GM10847 (cell line): ENCODE data around the gene SLC25A1.

ENCODE experiments used
- POLR2A ChIP-seq: IDR thresholded peaks from 2 replicates; pipeline ENCODE4 v1.6.1; 2011; ENCODE audit not compliant: insufficient read length; ENCODE audit errors: extremely low read depth

The SLC25A1 gene

DNA sequence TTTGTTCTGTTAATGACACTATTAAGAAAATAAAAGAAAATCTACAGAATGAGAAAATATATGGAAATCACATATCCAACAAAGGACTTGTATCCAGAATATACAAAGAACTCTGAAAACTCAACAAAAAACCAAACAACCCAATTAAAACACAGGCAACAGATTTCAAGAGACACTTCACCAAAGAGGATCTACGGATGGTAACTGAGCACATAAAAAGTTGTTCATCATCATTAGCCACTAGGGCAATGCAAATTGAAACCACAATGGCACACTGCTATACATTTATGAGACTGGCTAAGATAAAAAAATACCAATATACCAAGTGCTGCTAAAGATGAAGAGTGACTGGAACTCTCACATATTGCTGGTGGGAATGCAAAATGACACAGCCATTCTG is 34.5 kb upstream of the SLC25A1 start:
- TF ChIP-seq POLR2A, result no peak

DNA sequence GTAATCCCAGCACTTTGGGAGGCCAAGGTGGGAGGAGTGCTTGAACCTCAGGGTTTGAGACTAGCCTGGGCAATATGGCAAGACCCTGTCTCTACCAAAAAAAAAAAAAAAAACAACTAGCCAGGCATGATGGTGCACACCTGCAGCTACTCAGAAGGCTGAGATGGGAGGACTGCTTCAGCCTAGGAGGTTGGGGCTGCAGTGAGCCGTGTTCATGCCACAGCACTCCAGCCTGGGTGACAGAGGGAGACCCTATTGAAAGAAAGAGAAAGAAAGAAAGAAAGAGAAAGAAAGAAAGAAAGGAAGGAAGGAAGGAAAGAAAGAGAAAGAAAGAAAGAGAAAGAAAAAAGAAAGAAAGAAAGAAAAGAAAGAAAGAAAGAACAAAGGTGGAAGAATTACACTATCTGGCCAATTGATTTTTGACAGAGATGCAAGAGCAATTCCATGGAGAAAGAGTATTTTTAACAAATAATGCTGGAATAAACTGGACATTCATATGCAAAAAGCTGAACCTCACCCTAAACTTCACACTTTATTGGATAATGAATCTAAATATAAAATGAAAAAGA is 33.9 kb upstream of the SLC25A1 start:
- no peak for TF ChIP-seq POLR2A

DNA sequence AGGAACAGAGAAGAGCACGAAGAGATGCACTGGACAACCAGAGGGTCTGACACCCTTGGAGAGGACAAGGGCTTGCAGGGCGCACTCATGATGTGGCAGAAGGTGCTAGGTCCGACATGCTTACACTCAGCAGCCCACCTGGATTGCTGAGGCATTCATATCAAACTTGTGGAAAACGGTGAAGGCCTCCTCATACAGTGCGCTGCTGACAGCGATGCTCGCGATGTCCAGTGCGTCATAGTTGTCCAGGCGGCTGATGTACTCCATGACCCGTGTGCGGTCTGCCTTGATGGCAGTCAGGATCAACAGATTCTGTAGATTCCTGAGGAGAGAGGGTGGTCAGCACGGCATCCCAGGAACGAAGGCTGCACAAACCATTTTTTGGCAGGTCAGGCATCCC is 31.7 kb upstream of the SLC25A1 start:
- TF ChIP-seq POLR2A, result no peak

DNA sequence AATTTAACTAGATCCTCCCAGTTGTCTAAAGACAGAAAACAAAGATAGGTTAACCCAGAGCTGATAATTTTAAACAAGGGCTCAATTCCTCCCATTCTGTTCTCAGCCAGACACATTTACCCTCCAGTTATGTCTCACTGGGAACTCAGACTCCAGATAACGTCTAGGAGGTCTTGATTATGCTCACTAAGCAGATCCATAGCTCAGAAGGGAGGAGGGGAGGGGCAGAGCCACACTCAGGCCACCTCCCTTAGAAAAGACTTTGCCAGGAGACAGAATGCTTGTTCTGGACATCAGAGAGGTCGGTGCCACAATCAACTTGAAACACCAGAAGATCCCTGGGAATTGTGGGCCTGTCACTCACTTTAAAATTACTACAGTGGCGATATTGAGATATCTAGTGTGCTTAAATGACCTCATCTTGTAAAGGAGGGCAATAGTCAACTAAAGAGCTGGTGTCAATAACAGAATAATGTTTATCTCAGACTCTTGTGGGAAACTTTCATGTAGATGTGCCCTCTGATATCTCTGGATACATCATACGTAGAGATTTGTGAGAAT is 29.8 kb upstream of the SLC25A1 start:
- no peak for TF ChIP-seq POLR2A

DNA sequence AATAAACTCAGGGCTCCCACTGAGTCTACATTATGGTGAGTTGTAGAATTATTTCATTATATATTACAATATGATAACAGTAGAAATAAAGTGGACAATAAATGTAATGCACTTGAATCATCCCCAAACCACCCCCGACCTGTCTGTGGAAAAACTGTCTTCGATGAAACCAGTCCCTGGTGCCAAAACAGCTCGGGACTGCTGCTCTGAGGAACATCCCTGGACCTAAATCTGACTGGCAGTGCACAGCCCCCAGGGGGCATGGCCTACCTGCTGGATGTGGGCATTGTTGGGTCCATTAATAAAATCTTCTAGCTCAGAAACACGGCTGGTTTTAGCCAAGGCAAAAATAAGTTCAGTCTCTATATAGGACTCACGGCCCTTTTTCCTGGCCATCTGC is 29.3 kb upstream of the SLC25A1 start:
- TF ChIP-seq POLR2A, result no peak

DNA sequence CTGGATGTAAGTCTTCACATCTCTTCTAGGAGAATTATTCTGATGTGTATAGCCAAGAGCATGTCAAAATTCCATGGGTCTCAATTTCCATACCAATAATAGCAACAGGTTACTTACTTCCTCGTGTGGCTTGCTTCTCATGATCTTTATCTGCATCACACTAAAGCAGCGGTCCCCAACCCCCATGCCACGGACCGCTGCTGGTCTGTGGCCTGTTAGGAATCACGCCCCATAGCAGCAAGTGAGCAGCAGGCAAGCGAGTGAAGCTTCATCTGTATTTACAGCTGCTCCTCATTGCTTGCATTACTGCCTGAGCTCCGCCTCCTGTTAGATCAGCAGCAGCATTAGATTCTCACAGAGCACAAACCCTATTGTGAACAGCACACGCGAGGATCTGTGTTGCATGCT is 28.9 kb upstream of the SLC25A1 start:
- TF ChIP-seq POLR2A, result no peak

DNA sequence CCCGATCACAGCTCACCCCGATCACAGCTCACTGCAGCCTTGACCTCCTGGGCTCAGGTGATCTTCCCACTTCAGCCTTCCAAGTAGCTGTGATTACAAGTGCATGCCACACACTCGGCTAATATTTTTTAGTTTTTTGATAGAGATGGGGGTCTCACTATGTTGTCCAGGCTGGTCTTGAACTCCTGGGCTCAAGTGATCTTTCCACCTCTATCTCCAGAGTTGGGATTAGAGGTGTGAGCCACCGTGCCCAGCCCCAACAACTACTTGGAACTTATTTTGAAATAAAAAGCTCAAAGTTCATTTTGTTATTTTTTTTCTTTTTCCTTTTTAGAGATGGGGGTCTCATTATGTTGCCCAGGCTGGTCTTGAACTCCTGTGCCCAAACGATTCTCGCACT is 27.8 kb upstream of the SLC25A1 start:
- no peak for TF ChIP-seq POLR2A

DNA sequence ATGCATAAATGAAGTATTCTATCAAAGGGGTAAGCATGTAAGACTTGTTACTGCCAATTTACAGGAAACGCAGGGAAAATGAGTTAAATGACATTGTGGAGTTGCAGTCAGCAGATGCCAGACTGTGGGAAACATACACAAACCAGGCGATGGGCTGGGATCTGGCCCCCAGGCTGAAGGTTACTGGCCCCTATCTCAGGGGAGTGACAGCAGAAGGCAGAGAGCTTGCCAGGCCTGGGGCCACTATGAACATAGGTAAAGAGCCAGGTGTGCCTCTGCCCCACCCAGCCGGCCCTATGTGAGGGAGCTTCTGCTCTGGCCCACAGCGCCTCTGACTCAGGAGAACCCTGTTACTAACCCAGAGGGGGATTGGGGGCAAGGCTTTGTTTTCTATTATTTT is 26.1 kb upstream of the SLC25A1 start:
- TF ChIP-seq POLR2A, result no peak

DNA sequence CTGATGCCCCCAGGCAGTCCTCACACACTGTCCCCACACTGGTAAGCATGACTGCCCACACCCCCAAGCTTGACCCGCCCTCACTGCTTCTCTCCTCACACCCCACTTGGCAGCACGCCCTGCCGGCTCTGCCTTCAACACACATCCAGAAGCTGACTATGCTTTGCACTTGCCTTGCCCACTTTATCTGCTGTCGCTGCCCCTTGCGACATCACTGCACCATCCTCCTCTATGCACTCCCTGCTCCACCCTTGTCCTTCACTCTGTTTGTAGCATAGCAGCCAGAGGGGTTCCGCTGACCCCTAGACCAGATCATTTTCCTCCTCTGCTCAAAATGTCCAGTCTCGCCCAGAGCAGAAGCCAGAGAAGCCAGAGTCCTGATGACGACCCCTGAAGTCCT is 25.3 kb upstream of the SLC25A1 start:
- TF ChIP-seq POLR2A, result no peak

DNA sequence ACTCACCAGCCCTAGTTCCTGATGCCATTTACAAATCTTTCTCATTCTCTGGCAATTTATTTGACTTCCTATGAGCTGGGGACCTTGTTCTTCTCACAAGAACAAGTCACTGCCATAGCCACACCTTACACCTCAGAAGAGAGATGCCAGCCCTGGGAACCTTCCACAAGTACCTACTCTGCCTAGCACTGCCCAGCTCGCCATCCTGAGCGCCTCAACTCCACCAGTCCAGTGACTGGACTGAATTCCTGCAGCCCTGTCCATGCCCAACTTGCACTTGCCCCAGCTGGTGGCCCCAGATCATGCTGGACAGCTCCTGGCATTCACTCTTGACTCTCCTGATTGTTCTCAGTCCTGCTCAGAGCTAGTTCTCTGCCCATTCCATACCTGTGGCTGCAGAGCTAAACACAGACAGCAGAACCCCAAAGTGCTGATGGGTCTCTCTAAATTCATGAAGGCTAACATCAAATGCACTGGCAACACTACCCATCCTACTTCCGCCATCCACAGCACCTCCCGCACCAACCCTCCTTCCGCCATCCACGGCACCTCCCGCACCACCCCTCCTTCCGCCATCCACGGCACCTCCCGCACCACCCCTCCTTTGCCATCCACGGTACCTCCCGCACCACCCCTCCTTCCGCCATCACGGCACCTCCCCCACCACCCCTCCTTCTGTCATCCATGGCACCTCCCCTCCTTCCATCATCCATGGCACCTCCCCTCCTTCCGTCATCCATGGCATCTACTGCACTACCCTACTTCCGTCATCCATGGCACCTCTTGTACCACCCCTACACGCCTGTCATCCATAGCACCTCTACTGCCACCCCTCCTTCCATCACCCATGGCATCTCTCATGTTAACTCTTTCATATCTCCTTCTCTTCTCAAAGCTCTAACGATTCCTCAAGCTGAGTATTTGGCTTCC is 23.6 kb upstream of the SLC25A1 start:
- TF ChIP-seq POLR2A, result no peak

DNA sequence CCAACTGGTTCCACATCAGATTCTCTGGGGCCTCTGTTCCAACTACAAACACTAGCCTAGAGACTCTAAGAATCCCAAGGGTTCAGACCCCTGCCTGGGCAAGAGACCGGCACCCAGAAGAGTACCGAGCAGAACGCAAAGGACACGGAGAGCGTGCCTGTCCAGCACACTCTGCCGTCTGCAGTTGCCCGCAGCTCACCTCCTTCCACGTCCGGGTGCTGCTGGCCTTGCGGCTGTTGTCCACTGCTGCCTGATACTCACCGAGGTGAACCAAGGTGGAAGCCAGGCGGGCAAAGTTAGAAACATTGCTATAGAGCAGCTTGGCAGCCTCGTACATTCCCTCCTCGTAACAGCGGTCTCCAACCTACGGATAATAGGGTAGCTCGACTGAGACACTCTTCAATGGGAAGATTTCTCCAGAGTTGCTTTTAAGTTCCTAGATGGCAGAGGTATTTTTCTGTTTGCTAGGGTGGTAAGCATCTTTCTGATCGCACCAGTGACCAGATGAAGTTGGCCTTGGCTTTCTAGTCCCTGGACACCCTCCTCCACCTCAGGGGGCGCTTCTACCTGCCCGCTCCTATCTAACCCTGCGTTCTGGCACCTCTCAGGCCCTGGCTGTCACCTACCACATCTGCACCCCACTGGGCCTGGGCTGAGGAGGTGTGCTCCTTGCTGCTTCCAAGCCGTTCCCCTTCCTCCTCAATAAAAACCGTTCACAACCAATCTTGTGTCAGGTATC is 22.8 kb upstream of the SLC25A1 start:
- no peak for TF ChIP-seq POLR2A

DNA sequence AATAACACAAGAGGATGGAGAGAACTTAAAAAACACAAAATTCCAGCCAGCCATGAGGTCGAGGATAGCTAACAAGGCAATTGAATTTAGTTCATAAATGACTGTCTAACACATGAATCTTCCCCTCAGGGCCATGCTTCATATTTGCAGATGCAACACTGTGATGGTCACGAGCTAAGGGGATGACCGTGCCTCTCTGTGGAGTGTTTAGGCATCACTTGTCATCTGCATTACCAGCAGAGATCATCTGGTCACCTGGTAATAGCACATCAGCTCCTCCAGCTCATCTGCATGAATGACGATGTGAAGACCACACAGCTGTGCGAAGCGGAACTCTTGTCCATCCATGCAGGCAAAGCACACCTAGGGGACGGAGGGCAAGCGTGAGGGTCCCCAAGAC is 20.9 kb upstream of the SLC25A1 start:
- TF ChIP-seq POLR2A, result no peak

DNA sequence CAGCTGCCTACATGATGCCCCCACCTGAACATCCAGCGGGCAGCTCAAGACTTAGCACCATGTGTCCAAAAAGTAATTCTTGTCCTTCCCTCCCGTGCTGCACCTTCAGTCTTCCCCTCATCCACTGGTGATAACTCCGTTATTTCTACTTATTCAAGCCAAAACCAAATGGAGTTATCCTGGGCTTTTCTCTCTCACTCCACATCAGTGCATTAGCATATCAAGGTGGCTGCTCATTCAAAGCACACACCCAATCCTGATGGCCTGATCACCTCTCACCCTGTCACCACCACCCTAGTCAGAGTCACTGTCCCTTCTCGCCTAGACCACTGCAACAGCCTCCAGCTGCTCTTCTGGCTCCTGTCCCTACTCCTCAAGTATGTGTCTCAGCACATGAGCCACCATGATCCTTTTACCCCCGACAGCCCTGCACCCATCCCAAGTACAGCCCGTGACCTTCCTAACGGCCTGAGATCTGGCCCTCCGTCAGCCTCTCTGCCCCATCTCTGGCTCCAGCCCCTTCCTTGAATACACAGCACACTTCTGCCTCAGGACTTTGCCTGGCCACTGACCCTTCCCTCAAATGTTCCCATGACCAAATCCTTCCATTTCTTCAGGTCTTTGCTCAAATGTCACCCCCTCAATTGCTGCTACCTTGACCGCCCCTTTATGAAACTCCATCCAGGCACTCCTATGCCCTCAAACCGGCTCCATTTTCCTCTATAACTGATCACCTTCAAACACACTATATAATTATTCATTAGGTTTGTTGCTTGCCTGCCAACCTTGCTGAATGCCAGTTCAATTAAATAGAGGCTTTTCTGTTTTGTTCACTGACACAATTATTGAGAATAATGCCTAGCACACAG is 19.7 kb upstream of the SLC25A1 start:
- TF ChIP-seq POLR2A, result no peak

DNA sequence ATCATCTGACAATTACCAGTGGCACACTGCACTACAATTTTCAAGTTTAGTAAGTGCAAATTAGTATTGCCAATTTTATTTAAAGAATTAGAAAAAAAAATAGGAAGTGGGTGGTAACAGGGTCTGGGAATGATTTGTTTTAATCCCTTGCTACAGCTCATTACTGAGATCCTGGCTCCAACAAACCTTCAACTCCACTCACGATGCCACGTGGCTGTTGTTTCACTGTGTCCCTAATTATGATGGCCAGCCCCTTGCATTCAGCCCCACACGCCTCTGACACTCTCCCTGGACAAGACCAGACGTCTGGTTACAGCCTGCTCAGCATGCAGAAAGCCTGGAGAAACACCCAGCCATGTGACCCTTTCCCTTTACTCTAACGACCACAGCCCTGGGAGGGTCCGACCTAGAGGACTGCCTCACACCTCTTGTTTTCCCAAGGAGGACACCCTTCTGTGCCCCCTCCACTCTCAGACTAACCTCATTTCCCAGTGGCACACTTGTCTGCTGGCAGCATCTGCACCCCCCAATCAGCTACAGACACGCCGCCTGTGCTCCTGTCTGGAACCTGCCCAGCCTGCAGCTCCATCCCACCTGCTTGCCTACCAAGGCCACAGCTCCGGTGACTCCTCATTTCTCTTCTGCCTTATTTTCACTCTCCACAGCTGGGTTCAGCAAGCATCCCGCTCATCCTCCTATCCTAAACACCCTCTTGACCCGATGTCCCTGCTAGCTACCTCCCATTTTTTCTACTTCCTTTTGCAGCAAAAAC is 18.5 kb upstream of the SLC25A1 start:
- TF ChIP-seq POLR2A, result no peak
